ENCODE results near the gene ZNF70.

The ZNF70 gene

GRCh38 chr22:23692598-23693291 is 58.2 kb downstream of the ZNF70 start:
- no peak for DNase-seq

GRCh38 chr22:23691748-23692423 is 59.0 kb downstream of the ZNF70 start:
- DNase-seq: no peak

- DNase-seq: no peak
Measured at GRCh38 chr22:23690713-23691112, 60.2 kb downstream of the ZNF70 start, which contains the start of gene RGL4. RGL4 (plus strand) TSS chr22:23691013; CDS start chr22:23692031, 1,018 bp downstream.

GRCh38 chr22:23689414-23689813 is 61.5 kb downstream of the ZNF70 start:
- no peak for DNase-seq
